ENCODE results near the gene TPK1.
A peak's percentile ranks its signal among the peaks of the same experiment; 100 is the strongest.
"Not testable (repeated sequence)": the region's sequence is repeated elsewhere in the genome, so short reads cannot be mapped to it uniquely, and the experiment has no call there.

TPK1 gene

DNA sequence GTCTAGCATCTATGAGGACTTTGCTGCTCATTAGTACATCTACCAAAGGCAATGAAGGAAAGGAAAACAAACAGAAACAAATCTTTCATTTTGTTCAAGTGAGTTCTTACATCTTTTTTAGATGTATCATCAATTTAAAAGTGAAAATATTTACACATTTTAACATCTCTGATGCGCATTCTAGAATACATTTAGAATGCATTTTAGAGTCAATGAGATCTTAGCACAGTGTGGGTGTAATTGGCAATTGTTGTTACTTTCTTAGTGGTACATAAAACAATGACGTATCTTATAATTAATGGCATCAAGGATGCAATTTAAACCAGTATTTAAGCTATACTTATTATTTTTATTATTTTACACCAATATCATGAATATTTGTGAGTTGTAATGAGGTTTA lies 51.4 kb downstream of the TPK1 start:
- H2BK5ac ChIP-seq (ENCODE audit: low read length) = no peak overlapping the region
- H3K18ac ChIP-seq (ENCODE audit: low read length) = no peak overlapping the region
- WGBS (ENCODE audit: extremely low coverage, insufficient coverage, low lambda C conversion rate) = no CpG with 5 or more reads among the region's 2 CpGs
- H2AK5ac ChIP-seq (ENCODE audit: low read length) = no peak overlapping the region
- no peaks in the 10 kb centered on the region for H3K4me1 ChIP-seq (ENCODE audit: control insufficient read depth, low read depth, low read length)
- H3K4ac ChIP-seq (ENCODE audit: low read depth, low read length) = no peak overlapping the region
- H3K79me2 ChIP-seq (ENCODE audit: control insufficient read depth, insufficient read depth, low read length) = no peaks in the 10 kb centered on the region
- H3K56ac ChIP-seq (ENCODE audit: low read length) = no peak overlapping the region
- no peak overlapping the region for H3K27ac ChIP-seq (ENCODE audit: low read depth, low read length)
- no peaks in the 10 kb centered on the region for H3K27me3 ChIP-seq (ENCODE audit: insufficient read depth, low read length, poor library complexity)
- no peak overlapping the region for H3K23ac ChIP-seq (ENCODE audit: low read length)
- H4K5ac ChIP-seq (ENCODE audit: low read length) = no peak overlapping the region
- no peak overlapping the region for H3K4me2 ChIP-seq (ENCODE audit: low read length)
- no peaks in the 10 kb centered on the region for H3K36me3 ChIP-seq (ENCODE audit: control insufficient read depth, insufficient read depth, low read length)
- H3K79me1 ChIP-seq (ENCODE audit: low read length) = no peaks in the 10 kb centered on the region
- no peak overlapping the region for H3K4me3 ChIP-seq (ENCODE audit: low read length)
- H2BK15ac ChIP-seq (replicated peaks; ENCODE audit: low read depth) = no peak overlapping the region
- H2BK120ac ChIP-seq (ENCODE audit: low read depth, low read length) = no peak overlapping the region
- no peak overlapping the region for H4K8ac ChIP-seq (ENCODE audit: low read depth, low read length)
- no peak overlapping the region for H3K9ac ChIP-seq (ENCODE audit: low read length)
- DNase-seq = no peak

DNA sequence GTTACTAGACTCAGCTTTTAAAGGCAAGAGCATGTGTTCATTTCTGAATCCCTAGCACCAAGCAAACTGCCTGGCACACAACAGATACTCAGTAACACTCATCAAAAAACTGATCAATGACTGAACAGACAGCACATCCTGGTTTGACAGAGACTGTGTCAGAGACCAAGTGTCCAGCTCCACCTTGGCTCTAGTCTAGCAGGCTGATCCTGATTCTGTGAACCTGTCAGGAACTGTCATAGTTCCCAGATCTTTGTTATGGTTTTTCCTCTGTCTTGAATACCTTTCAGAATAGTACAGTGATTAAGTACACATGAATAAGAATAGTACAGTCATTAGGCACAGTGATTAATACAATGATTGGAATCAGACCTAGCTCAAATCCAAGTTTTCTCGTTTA lies 53.0 kb downstream of the TPK1 start:
- WGBS (ENCODE audit: extremely low coverage, insufficient coverage, low lambda C conversion rate) = no CpG with 5 or more reads among the region's 1 CpG
- H3K18ac ChIP-seq (ENCODE audit: low read length) = no peak overlapping the region
- no peak overlapping the region for H3K4me2 ChIP-seq (ENCODE audit: low read length)
- no peak overlapping the region for H3K27ac ChIP-seq (ENCODE audit: low read depth, low read length)
- no peak overlapping the region for H3K4ac ChIP-seq (ENCODE audit: low read depth, low read length)
- H3K4me1 ChIP-seq (ENCODE audit: control insufficient read depth, low read depth, low read length) = no peaks in the 10 kb centered on the region
- no peaks in the 10 kb centered on the region for H3K79me2 ChIP-seq (ENCODE audit: control insufficient read depth, insufficient read depth, low read length)
- H2BK120ac ChIP-seq (ENCODE audit: low read depth, low read length) = no peak overlapping the region
- H2BK5ac ChIP-seq (ENCODE audit: low read length) = no peak overlapping the region
- no peak overlapping the region for H4K8ac ChIP-seq (ENCODE audit: low read depth, low read length)
- H2AK5ac ChIP-seq (ENCODE audit: low read length) = no peak overlapping the region
- H3K36me3 ChIP-seq (ENCODE audit: control insufficient read depth, insufficient read depth, low read length) = no peaks in the 10 kb centered on the region
- no peak overlapping the region for H3K4me3 ChIP-seq (ENCODE audit: low read length)
- no peak for DNase-seq
- no peak overlapping the region for H3K9ac ChIP-seq (ENCODE audit: low read length)
- H3K23ac ChIP-seq (ENCODE audit: low read length) = no peak overlapping the region
- no peak overlapping the region for H3K56ac ChIP-seq (ENCODE audit: low read length)
- H3K27me3 ChIP-seq (ENCODE audit: insufficient read depth, low read length, poor library complexity) = no peaks in the 10 kb centered on the region
- no peaks in the 10 kb centered on the region for H3K79me1 ChIP-seq (ENCODE audit: low read length)
- no peak overlapping the region for H2BK15ac ChIP-seq (replicated peaks; ENCODE audit: low read depth)
- no peak overlapping the region for H4K5ac ChIP-seq (ENCODE audit: low read length)

DNA sequence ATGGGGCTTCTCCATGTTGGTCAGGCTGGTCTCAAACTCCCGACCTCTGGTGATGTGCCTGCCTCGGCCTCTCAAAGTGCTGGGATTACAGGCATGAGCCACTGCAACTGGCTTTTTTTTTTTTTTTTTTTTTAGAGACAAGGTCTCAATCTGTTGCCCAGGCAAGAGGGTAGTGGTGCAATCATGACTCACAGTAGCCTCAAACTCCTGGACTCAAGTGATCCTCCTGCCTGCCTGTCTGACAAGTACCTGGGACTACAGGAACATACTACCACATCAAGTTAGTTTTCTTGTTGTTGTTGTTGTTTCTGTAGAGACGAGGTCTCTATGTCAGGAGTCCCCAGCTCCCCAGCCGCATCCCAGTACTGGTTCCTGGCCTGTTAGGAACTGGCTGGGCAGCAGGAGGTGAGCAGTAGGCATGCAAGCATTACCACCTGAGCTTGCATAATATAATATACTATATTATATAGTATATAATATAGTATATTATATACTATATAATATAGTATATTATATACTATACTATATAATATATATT lies 55.7 kb downstream of the TPK1 start:
- Histone ChIP-seq H4K8ac (ENCODE audit: low read depth, low read length) (no peak overlapping the region), H3K56ac (ENCODE audit: low read length) (no peak overlapping the region), H3K27ac (ENCODE audit: low read depth, low read length) (no peak overlapping the region), H3K27me3 (ENCODE audit: insufficient read depth, low read length, poor library complexity) (no peaks in the 10 kb centered on the region), H3K79me2 (ENCODE audit: control insufficient read depth, insufficient read depth, low read length) (no peaks in the 10 kb centered on the region), H3K4ac (ENCODE audit: low read depth, low read length) (no peak overlapping the region), H3K9ac (ENCODE audit: low read length) (no peak overlapping the region), H3K4me3 (ENCODE audit: low read length) (no peak overlapping the region), H2BK120ac (ENCODE audit: low read depth, low read length) (no peak overlapping the region), H3K79me1 (ENCODE audit: low read length) (no peaks in the 10 kb centered on the region), H3K36me3 (ENCODE audit: control insufficient read depth, insufficient read depth, low read length) (no peaks in the 10 kb centered on the region), H2BK5ac (ENCODE audit: low read length) (no peak overlapping the region), H2BK15ac (replicated peaks; ENCODE audit: low read depth) (no peak overlapping the region), H3K4me2 (ENCODE audit: low read length) (no peak overlapping the region), H3K4me1 (ENCODE audit: control insufficient read depth, low read depth, low read length) (no peaks in the 10 kb centered on the region), H3K18ac (ENCODE audit: low read length) (no peak overlapping the region), H4K5ac (ENCODE audit: low read length) (no peak overlapping the region), H2AK5ac (ENCODE audit: low read length) (no peak overlapping the region), H3K23ac (ENCODE audit: low read length) (no peak overlapping the region)
- no CpG with 5 or more reads among the region's 4 CpGs for whole genome bisulfite sequencing (ENCODE audit: extremely low coverage, insufficient coverage, low lambda C conversion rate)
- DNase-seq = peak; percentile 18

DNA sequence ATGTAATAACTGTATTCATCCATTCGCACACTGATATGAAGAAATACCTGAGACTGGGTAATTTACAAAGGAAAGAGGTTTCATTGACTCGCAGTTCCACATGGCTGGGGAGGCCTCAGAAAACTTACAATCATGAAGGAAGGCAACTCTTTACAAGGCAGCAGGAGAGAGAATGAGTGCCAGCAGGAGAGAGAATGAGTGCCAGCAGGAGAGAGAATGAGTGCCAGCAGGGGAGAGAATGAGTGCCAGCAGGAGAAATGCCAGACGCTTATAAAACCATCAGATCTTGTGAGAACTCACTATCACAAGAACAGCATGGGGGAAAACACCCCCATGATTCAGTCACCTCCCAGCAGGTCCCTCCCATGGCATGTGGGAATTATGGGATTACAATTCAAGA lies 58.0 kb downstream of the TPK1 start:
- H3K27me3 ChIP-seq (ENCODE audit: insufficient read depth, low read length, poor library complexity); H3K4me2 ChIP-seq (ENCODE audit: low read length); H2AK5ac ChIP-seq (ENCODE audit: low read length); H3K79me1 ChIP-seq (ENCODE audit: low read length); H3K79me2 ChIP-seq (ENCODE audit: control insufficient read depth, insufficient read depth, low read length); H3K27ac ChIP-seq (ENCODE audit: low read depth, low read length); H3K4me1 ChIP-seq (ENCODE audit: control insufficient read depth, low read depth, low read length); H3K18ac ChIP-seq (ENCODE audit: low read length); H2BK5ac ChIP-seq (ENCODE audit: low read length); H2BK120ac ChIP-seq (ENCODE audit: low read depth, low read length); H3K23ac ChIP-seq (ENCODE audit: low read length); H3K4ac ChIP-seq (ENCODE audit: low read depth, low read length); H3K4me3 ChIP-seq (ENCODE audit: low read length); H3K9ac ChIP-seq (ENCODE audit: low read length); H4K8ac ChIP-seq (ENCODE audit: low read depth, low read length); H2BK15ac ChIP-seq (replicated peaks; ENCODE audit: low read depth); H3K56ac ChIP-seq (ENCODE audit: low read length); H4K5ac ChIP-seq (ENCODE audit: low read length); H3K36me3 ChIP-seq (ENCODE audit: control insufficient read depth, insufficient read depth, low read length): not testable (repeated sequence)
- peak; percentile 42 for DNase-seq
- WGBS (ENCODE audit: extremely low coverage, insufficient coverage, low lambda C conversion rate) = no CpG with 5 or more reads among the region's 3 CpGs

DNA sequence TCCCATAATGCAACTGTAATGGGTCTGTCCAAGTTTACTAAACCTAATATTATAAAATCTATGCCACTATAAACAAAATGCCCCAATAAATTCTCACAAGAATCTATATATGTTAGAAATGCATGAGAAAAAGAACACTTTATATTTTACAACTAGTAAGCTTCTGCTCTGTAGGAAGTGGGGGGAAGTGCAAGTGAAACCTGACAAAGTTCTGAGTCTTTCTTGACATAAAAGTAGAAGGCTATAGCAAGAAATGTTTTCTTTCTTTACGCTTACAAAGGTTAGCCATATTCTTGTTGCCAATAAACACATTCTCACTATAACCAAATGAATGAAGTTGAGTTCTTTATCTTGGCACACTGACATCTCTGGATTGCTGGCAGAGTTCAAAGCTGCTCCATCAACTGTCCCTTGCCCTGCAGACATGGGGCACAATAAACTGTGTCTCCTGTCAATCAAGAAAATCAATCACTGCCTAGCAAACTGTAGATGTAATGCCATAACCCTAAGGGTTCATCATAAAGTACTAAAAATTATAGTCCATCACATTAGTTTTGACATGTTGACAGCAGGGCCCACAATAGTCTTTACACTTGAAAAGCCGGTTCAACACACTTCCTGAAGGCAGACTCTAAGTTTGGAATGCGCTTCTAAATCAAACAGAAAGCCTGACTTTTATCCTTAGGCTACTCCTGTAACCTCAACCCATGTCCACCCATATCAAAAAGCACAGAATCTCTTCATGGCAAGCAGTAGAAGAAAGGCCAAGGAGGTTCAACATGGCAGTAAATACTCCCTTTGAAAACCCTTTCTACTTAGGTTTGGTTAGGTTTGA lies 58.6 kb downstream of the TPK1 start:
- Histone ChIP-seq H3K9ac (ENCODE audit: low read length) (no peak overlapping the region), H2BK5ac (ENCODE audit: low read length) (no peak overlapping the region), H3K27ac (ENCODE audit: low read depth, low read length) (peak overlapping the region; percentile 51), H4K8ac (ENCODE audit: low read depth, low read length) (no peak overlapping the region), H3K4me3 (ENCODE audit: low read length) (no peak overlapping the region), H3K79me2 (ENCODE audit: control insufficient read depth, insufficient read depth, low read length) (no peaks in the 10 kb centered on the region), H3K79me1 (ENCODE audit: low read length) (no peaks in the 10 kb centered on the region), H3K4me1 (ENCODE audit: control insufficient read depth, low read depth, low read length) (no peaks in the 10 kb centered on the region), H3K4ac (ENCODE audit: low read depth, low read length) (no peak overlapping the region), H3K27me3 (ENCODE audit: insufficient read depth, low read length, poor library complexity) (no peaks in the 10 kb centered on the region), H3K18ac (ENCODE audit: low read length) (no peak overlapping the region), H2BK120ac (ENCODE audit: low read depth, low read length) (no peak overlapping the region), H4K5ac (ENCODE audit: low read length) (no peak overlapping the region), H2BK15ac (replicated peaks; ENCODE audit: low read depth) (no peak overlapping the region), H3K23ac (ENCODE audit: low read length) (no peak overlapping the region), H3K36me3 (ENCODE audit: control insufficient read depth, insufficient read depth, low read length) (no peaks in the 10 kb centered on the region), H2AK5ac (ENCODE audit: low read length) (no peak overlapping the region), H3K56ac (ENCODE audit: low read length) (no peak overlapping the region), H3K4me2 (ENCODE audit: low read length) (no peak overlapping the region)
- WGBS (ENCODE audit: extremely low coverage, insufficient coverage, low lambda C conversion rate) = no CpG with 5 or more reads among the region's 3 CpGs
- no peak for DNase-seq

DNA sequence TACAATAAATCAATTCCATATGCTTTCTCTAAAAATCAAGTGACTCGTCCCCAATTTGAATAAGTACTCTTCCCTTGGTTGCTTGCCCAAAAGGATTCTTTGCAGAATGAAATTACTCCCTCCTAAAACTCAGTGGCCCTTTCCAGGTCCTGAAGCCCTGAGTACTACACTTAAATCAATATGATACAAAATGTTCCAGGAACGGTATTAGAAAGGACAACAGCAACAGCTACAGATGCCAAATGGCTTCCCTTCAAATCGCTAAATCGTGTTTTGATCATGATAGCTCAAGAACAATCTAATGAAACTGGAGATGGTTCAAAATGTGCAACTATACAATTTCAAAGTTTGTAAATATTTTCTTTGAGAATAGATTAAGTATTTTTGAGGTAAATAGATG lies 59.4 kb downstream of the TPK1 start:
- no peak overlapping the region for H3K9ac ChIP-seq (ENCODE audit: low read length)
- no peak overlapping the region for H3K4me2 ChIP-seq (ENCODE audit: low read length)
- H3K79me2 ChIP-seq (ENCODE audit: control insufficient read depth, insufficient read depth, low read length) = no peaks in the 10 kb centered on the region
- H3K4me1 ChIP-seq (ENCODE audit: control insufficient read depth, low read depth, low read length) = no peaks in the 10 kb centered on the region
- no peak overlapping the region for H2BK5ac ChIP-seq (ENCODE audit: low read length)
- no peak overlapping the region for H3K27ac ChIP-seq (ENCODE audit: low read depth, low read length)
- H3K23ac ChIP-seq (ENCODE audit: low read length) = no peak overlapping the region
- H3K4me3 ChIP-seq (ENCODE audit: low read length) = no peak overlapping the region
- WGBS (ENCODE audit: extremely low coverage, insufficient coverage, low lambda C conversion rate) = no CpG with 5 or more reads among the region's 4 CpGs
- no peak overlapping the region for H3K4ac ChIP-seq (ENCODE audit: low read depth, low read length)
- no peak overlapping the region for H2AK5ac ChIP-seq (ENCODE audit: low read length)
- no peaks in the 10 kb centered on the region for H3K27me3 ChIP-seq (ENCODE audit: insufficient read depth, low read length, poor library complexity)
- no peak overlapping the region for H4K5ac ChIP-seq (ENCODE audit: low read length)
- no peak for DNase-seq
- H3K56ac ChIP-seq (ENCODE audit: low read length) = no peak overlapping the region
- no peak overlapping the region for H3K18ac ChIP-seq (ENCODE audit: low read length)
- H2BK120ac ChIP-seq (ENCODE audit: low read depth, low read length) = no peak overlapping the region
- no peak overlapping the region for H4K8ac ChIP-seq (ENCODE audit: low read depth, low read length)
- H3K36me3 ChIP-seq (ENCODE audit: control insufficient read depth, insufficient read depth, low read length) = no peaks in the 10 kb centered on the region
- H2BK15ac ChIP-seq (replicated peaks; ENCODE audit: low read depth) = no peak overlapping the region
- no peaks in the 10 kb centered on the region for H3K79me1 ChIP-seq (ENCODE audit: low read length)

Measured in mesendoderm (in vitro differentiated cells).